MCF 10A (cell line): ENCODE data around the gene PKLR. TPM values are rescaled to one million over a fixed set of nuclear protein-coding genes. Genes with fewer than 3 reads are reported as not detected.

ENCODE experiments used
- BruUV-seq: library from RNA; stranded (reverse); fragments of 400-500 nt; replicated peaks from 2 replicates; lab custom pipeline; 2021; lab: Mats Ljungman, UMichigan
- CTCF ChIA-PET: fragments of 300-600 bp; sonication (Branson Sonifier 250); formaldehyde crosslinking; extraction: SDS; loops from one replicate; lab custom pipeline; 2021; ENCODE audit warnings: antibody characterized with exemption, inconsistent platforms; lab: Yijun Ruan, JAX
- POLR2A ChIA-PET: fragments of 300-600, 350-650 bp; sonication (Branson Sonifier 250); formaldehyde crosslinking; extraction: SDS; loops from one replicate; lab custom pipeline; 2020; ENCODE audit warnings: antibody characterized with exemption, inconsistent platforms; lab: Yijun Ruan, JAX
- DNase-seq: peaks from one replicate; pipeline ENCODE4 v3.0.0-alpha.2; 2018; ENCODE audit not compliant: unreplicated experiment
- H3K27ac Mint-ChIP-seq: one replicate; pipeline ENCODE4 v1.8.0; 2022; ENCODE audit warnings: mild to moderate bottlenecking, low read depth, mixed read lengths; ENCODE audit not compliant: unreplicated experiment
- H3K27me3 Mint-ChIP-seq: one replicate; pipeline ENCODE4 v1.8.0; 2022; ENCODE audit warnings: mixed read lengths; ENCODE audit not compliant: insufficient read depth, unreplicated experiment
- H3K36me3 Mint-ChIP-seq: one replicate; pipeline ENCODE4 v1.8.0; 2022; ENCODE audit warnings: mild to moderate bottlenecking, moderate library complexity, mixed read lengths; ENCODE audit not compliant: insufficient read depth, unreplicated experiment
- H3K4me1 Mint-ChIP-seq: one replicate; pipeline ENCODE4 v1.8.0; 2022; ENCODE audit warnings: mixed read lengths; ENCODE audit not compliant: insufficient read depth, unreplicated experiment
- H3K4me3 Mint-ChIP-seq: one replicate; pipeline ENCODE4 v1.8.0; 2022; ENCODE audit warnings: mild to moderate bottlenecking, moderate library complexity, mixed read lengths; ENCODE audit not compliant: unreplicated experiment
- H3K9me3 Mint-ChIP-seq: one replicate; pipeline ENCODE4 v1.8.0; 2022; ENCODE audit warnings: mixed read lengths; ENCODE audit not compliant: unreplicated experiment
- intact Hi-C: fragments of 100-400 bp; cut with micrococcal nuclease; formaldehyde crosslinking; loops from 2 replicates; pipeline ENCODE4 v1.14.1; 2022
- microRNA-seq: library from miRNA; unstranded; fragments of <30 nt; microRNA quantifications from one replicate; pipeline ENCODE4 v1.2.0, GENCODE V29; 2022
- total RNA-seq: library from RNA; stranded (reverse); gene quantifications from 2 replicates; pipeline ENCODE4 v1.2.3, GENCODE V29; 2022
- TF ChIP-seq, protein P1 (sequence below): fragments of 200-600 bp; IDR thresholded peaks from one replicate; pipeline ENCODE4 v1.8.0; 2022; ENCODE audit warnings: antibody characterized with exemption, mild to moderate bottlenecking; ENCODE audit not compliant: unreplicated experiment

Gene PKLR
- total RNA-seq, 1 experiment from 2014 or later, result not detected

DNA sequence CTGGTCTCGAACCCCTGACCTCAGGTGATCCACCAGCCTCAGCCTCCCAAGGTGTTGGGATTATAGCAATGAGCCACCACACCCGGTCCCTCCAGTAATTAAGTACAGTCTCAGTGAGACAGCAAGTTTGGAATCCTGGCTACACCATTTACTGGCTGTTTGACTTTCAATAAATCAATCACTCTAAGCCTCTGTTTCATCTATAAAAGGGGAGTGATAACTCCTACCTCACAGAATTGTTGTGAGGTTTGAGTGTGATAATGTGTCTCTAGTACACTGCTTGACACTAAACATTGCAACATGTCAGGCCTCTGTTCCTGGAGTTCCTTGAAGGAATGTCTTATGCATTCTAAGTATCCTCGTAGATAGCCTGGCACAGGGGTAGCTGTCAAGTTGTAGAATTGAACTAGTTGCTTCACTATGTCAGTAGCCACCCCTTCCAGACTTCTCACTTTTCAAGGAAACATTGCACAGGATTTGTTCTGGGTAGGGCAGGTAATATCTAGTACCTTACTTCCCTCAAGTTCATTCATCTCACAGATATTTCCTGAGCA is 58.4 kb downstream of the PKLR start:
- POLR2A ChIA-PET, result interaction anchor here (0.7 to 3.5 kb wide), 6 partner anchors 15 to 49 kb away, joined by 3 to 34 read pairs (median 15); partner anchors contain the start of genes HCN3 and SCAMP3
- CTCF ChIA-PET, result interaction anchor here (5.7 kb wide), 1 partner anchor 8 kb away, joined by 86 read pairs; no protein-coding TSS in a partner anchor
- intact Hi-C loops, result no loop called here
- H3K9me3 Mint-ChIP-seq, result no peaks in the 10 kb centered on the region
- peaks cover 19% of the 10 kb centered on the region for H3K36me3 Mint-ChIP-seq
- no TSS peak for BruUV-seq
- H3K27ac Mint-ChIP-seq, result no peak overlapping the region
- no peaks in the 10 kb centered on the region for H3K27me3 Mint-ChIP-seq
- no peak for DNase-seq
- peaks cover 24% of the 10 kb centered on the region for H3K4me1 Mint-ChIP-seq
- TF ChIP-seq, protein P1, sequence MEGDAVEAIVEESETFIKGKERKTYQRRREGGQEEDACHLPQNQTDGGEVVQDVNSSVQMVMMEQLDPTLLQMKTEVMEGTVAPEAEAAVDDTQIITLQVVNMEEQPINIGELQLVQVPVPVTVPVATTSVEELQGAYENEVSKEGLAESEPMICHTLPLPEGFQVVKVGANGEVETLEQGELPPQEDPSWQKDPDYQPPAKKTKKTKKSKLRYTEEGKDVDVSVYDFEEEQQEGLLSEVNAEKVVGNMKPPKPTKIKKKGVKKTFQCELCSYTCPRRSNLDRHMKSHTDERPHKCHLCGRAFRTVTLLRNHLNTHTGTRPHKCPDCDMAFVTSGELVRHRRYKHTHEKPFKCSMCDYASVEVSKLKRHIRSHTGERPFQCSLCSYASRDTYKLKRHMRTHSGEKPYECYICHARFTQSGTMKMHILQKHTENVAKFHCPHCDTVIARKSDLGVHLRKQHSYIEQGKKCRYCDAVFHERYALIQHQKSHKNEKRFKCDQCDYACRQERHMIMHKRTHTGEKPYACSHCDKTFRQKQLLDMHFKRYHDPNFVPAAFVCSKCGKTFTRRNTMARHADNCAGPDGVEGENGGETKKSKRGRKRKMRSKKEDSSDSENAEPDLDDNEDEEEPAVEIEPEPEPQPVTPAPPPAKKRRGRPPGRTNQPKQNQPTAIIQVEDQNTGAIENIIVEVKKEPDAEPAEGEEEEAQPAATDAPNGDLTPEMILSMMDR, result no peak
- H3K4me3 Mint-ChIP-seq, result peak overlapping the region; percentile 1

DNA sequence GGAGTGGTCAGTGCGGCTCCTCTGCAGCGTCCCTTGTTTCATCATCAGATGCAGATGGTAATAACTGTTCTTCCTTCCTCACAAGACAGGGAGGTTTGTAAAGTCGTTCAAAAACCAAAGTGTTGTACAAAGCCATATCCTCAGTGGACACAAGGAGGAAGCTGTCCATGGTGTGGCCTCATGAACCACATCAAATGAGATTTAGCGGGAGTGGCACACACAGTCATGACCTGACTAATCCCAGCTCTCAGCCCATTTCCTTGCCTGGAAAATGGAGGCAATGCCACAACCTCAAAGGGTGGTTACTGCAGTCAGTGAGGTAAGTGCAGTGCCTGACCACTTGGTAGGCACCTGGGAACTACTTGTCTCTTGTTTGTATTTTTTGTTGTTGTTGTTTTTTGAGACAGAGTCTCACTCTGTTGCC is 59.4 kb downstream of the PKLR start:
- TF ChIP-seq, protein P1, result no peak
- Mint-ChIP-seq H3K4me1 (peaks cover 24% of the 10 kb centered on the region), H3K4me3 (peak overlapping the region; percentile 84), H3K27ac (no peak overlapping the region), H3K9me3 (no peaks in the 10 kb centered on the region), H3K27me3 (no peaks in the 10 kb centered on the region), H3K36me3 (peaks cover 30% of the 10 kb centered on the region)
- ChIA-PET CTCF (interaction anchor here (0.6 to 5.7 kb wide), 7 partner anchors 9 to 741 kb away, joined by 3 to 86 read pairs (median 3); partner anchors contain the start of genes ENTREP3, MTX1 and THBS3), POLR2A (interaction anchor here (0.6 to 3.2 kb wide), 15 partner anchors 10 to 454 kb away, joined by 3 to 32 read pairs (median 4); partner anchors contain the start of genes ENTREP3, KRTCAP2, SCAMP3 and SLC50A1)
- BruUV-seq, result no TSS peak
- DNase-seq, result no peak
- intact Hi-C loops, result no loop called here

DNA sequence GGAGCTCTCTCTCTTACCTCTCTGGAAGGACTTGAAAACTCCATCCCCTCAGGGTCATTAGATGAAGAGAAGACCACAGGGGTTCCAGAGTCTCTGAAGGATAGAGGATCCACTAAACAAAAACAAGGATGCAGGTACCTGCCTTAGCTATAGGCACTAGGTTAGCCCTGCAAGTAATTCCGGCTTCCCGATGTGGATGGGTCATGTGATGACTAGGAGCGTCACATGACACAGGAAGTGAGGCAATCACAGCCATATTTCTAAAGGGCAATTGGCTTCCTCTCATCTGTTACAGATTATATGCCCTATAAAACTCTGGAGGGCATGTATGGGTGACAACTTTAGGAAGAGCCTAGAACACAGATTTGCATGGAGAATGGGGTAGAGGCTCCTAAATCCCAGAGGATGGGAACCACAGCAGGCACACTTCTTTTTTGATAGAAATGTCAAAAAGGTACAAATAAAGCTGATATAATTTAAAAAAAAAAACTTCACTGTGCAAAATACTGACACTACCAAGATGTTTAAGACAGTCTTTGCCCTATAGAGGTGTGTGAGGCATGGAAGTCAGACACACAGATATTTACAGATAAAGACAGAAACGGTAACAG is 60.1 kb downstream of the PKLR start:
- POLR2A ChIA-PET, result interaction anchor here (0.6 to 3.2 kb wide), 21 partner anchors 10 to 1566 kb away, joined by 3 to 32 read pairs (median 3); partner anchors contain the start of genes CLK2, ENTREP3, GON4L and KRTCAP2
- Mint-ChIP-seq H3K4me3 (peak overlapping the region; percentile 84), H3K36me3 (peaks cover 34% of the 10 kb centered on the region), H3K27me3 (no peaks in the 10 kb centered on the region), H3K9me3 (no peaks in the 10 kb centered on the region), H3K27ac (peak overlapping the region; percentile 80), H3K4me1 (peaks cover 24% of the 10 kb centered on the region)
- CTCF ChIA-PET, result interaction anchor here (0.6 to 5.7 kb wide), 11 partner anchors 8 to 740 kb away, joined by 3 to 86 read pairs (median 3); partner anchors contain the start of genes ENTREP3, KRTCAP2, MTX1 and THBS3
- DNase-seq, result peak; percentile 92
- TF ChIP-seq, protein P1, result no peak
- no TSS peak for BruUV-seq
- intact Hi-C loops, result no loop called here

Small RNA genes lying within 50 kb of the gene (microRNA-seq; reads per million reads assigned to microRNA genes)
- gene MIR555, result not detected

Other genes with a start within 250 kb of the PKLR start
- 7.4 and 9.5 TPM in 2 replicates for gene EFNA4, start 237.7 kb downstream of the PKLR start, total RNA-seq
- 1.6 and 1.7 TPM in 2 replicates for gene EFNA3, start 222.6 kb downstream of the PKLR start, total RNA-seq
- gene EFNA1, start 173.6 kb downstream of the PKLR start, total RNA-seq, result 38.9 and 42.3 TPM in 2 replicates
- gene SLC50A1, start 165.6 kb downstream of the PKLR start, total RNA-seq, result 91.2 and 97.8 TPM in 2 replicates
- gene DPM3, start 160.9 kb downstream of the PKLR start, total RNA-seq, result 79.7 and 86.4 TPM in 2 replicates
- 313 and 383 TPM in 2 replicates for gene KRTCAP2, start 128.1 kb downstream of the PKLR start, total RNA-seq
- 0.21 and 0.32 TPM in 2 replicates for gene TRIM46, start 127.6 kb downstream of the PKLR start, total RNA-seq
- gene THBS3, start 93.5 kb downstream of the PKLR start, total RNA-seq, result 33.0 and 34.4 TPM in 2 replicates
- gene MTX1, start 92.7 kb downstream of the PKLR start, total RNA-seq, result 64.6 and 67.4 TPM in 2 replicates
- gene ENTREP3, start 46.0 kb downstream of the PKLR start, total RNA-seq, result 32.3 and 37.1 TPM in 2 replicates
- gene SCAMP3, start 39.1 kb downstream of the PKLR start, total RNA-seq, result 80.6 and 88.1 TPM in 2 replicates
- gene CLK2, start 27.9 kb downstream of the PKLR start, total RNA-seq, result 78.6 and 82.3 TPM in 2 replicates
- 2.5 and 4.3 TPM in 2 replicates for gene HCN3, start 24.0 kb downstream of the PKLR start, total RNA-seq
- gene FDPS, start 7.4 kb upstream of the PKLR start, total RNA-seq, result 176 and 264 TPM in 2 replicates
- 18.6 and 19.5 TPM in 2 replicates for gene RUSC1, start 19.5 kb upstream of the PKLR start, total RNA-seq